ENCODE results near the gene TTC34.
"Not testable (repeated sequence)": the region's sequence is repeated elsewhere in the genome, so short reads cannot be mapped to it uniquely, and the experiment has no call there.

The TTC34 gene

GRCh38 chr1:2627746-2628145, 173.7 kb downstream of the TTC34 start:
- H3K27ac ChIP-seq (ENCODE audit: low read depth, low read length), result no peak overlapping the region

GRCh38 chr1:2625748-2626147, 175.7 kb downstream of the TTC34 start:
- not testable (repeated sequence) for H3K9ac ChIP-seq (ENCODE audit: low read length); H3K4me3 ChIP-seq (ENCODE audit: low read depth, low read length)
- WGBS (ENCODE audit: extremely low coverage, insufficient coverage, insufficient read length), result no CpG with 5 or more reads among the region's 7 CpGs

More at GRCh38 chr1:2627746-2628145, 173.7 kb downstream of the TTC34 start:
- Histone ChIP-seq H3K4ac (ENCODE audit: low read depth, low read length) (no peak overlapping the region), H2BK5ac (ENCODE audit: low read depth, low read length, poor library complexity) (no peak overlapping the region), H3K18ac (ENCODE audit: low read length) (no peak overlapping the region), H2BK120ac (ENCODE audit: insufficient read depth, low read length, poor library complexity) (no peak overlapping the region), H4K8ac (ENCODE audit: low read depth, low read length) (no peak overlapping the region), H4K91ac (ENCODE audit: low read depth, low read length) (no peak overlapping the region), H2AFZ (ENCODE audit: insufficient read depth, low read length, poor library complexity) (no peak overlapping the region), H3K4me1 (ENCODE audit: control insufficient read depth in 1 of 2, insufficient read depth in 2 of 2, low read length in 2 of 2) (no peaks in the 10 kb centered on the region), H3K27me3 (ENCODE audit: insufficient read depth, low read length) (peaks cover 27% of the 10 kb centered on the region), H3K4me2 (ENCODE audit: low read length) (no peak overlapping the region), H3K14ac (ENCODE audit: low read length) (no peak overlapping the region), H3K79me2 (ENCODE audit: control insufficient read depth, insufficient read depth, low read length, poor library complexity) (no peaks in the 10 kb centered on the region), H3K9ac (ENCODE audit: low read length) (no peak overlapping the region), H4K12ac (ENCODE audit: low read depth, low read length) (no peak overlapping the region), H3K79me1 (ENCODE audit: low read length) (no peaks in the 10 kb centered on the region), H3K23ac (ENCODE audit: low read length) (no peak overlapping the region), H3K36me3 (ENCODE audit: control insufficient read depth in 1 of 2, insufficient read depth in 2 of 2, low read length in 2 of 2) (no peaks in the 10 kb centered on the region), H2BK12ac (ENCODE audit: low read length) (no peak overlapping the region), H3K4me3 (ENCODE audit: low read depth, low read length) (no peak overlapping the region), H3K9me3 (ENCODE audit: insufficient read depth, low read depth, low read length) (peaks cover 25% of the 10 kb centered on the region), H2AK5ac (ENCODE audit: low read length) (no peak overlapping the region)
- no CpG with 5 or more reads among the region's 6 CpGs for WGBS (ENCODE audit: extremely low coverage, insufficient coverage, insufficient read length)
- no peak for DNase-seq

GRCh38 chr1:2625311-2625710, 176.2 kb downstream of the TTC34 start:
- no peak overlapping the region for H2BK120ac ChIP-seq (ENCODE audit: insufficient read depth, low read length, poor library complexity)
- DNase-seq, result no peak
- no peak overlapping the region for H2AFZ ChIP-seq (ENCODE audit: insufficient read depth, low read length, poor library complexity)
- peaks cover 21% of the 10 kb centered on the region for H3K9me3 ChIP-seq (ENCODE audit: insufficient read depth, low read depth, low read length)
- H3K18ac ChIP-seq (ENCODE audit: low read length), result no peak overlapping the region
- no peak overlapping the region for H4K91ac ChIP-seq (ENCODE audit: low read depth, low read length)
- no peak overlapping the region for H3K27ac ChIP-seq (ENCODE audit: low read depth, low read length)
- no peak overlapping the region for H3K4me3 ChIP-seq (ENCODE audit: low read depth, low read length)
- peaks cover 25% of the 10 kb centered on the region for H3K27me3 ChIP-seq (ENCODE audit: insufficient read depth, low read length)
- no CpG with 5 or more reads among the region's 10 CpGs for WGBS (ENCODE audit: extremely low coverage, insufficient coverage, insufficient read length)
- no peak overlapping the region for H4K12ac ChIP-seq (ENCODE audit: low read depth, low read length)
- H3K23ac ChIP-seq (ENCODE audit: low read length), result no peak overlapping the region
- H3K79me2 ChIP-seq (ENCODE audit: control insufficient read depth, insufficient read depth, low read length, poor library complexity), result no peaks in the 10 kb centered on the region
- H4K8ac ChIP-seq (ENCODE audit: low read depth, low read length), result no peak overlapping the region
- no peak overlapping the region for H2BK12ac ChIP-seq (ENCODE audit: low read length)
- H3K4me2 ChIP-seq (ENCODE audit: low read length), result no peak overlapping the region
- no peak overlapping the region for H3K14ac ChIP-seq (ENCODE audit: low read length)
- no peak overlapping the region for H3K9ac ChIP-seq (ENCODE audit: low read length)
- H3K4me1 ChIP-seq (ENCODE audit: control insufficient read depth in 1 of 2, insufficient read depth in 2 of 2, low read length in 2 of 2), result no peaks in the 10 kb centered on the region
- H3K79me1 ChIP-seq (ENCODE audit: low read length), result no peaks in the 10 kb centered on the region
- no peak overlapping the region for H2AK5ac ChIP-seq (ENCODE audit: low read length)
- H2BK5ac ChIP-seq (ENCODE audit: low read depth, low read length, poor library complexity), result no peak overlapping the region
- H3K36me3 ChIP-seq (ENCODE audit: control insufficient read depth in 1 of 2, insufficient read depth in 2 of 2, low read length in 2 of 2), result no peaks in the 10 kb centered on the region
- H3K4ac ChIP-seq (ENCODE audit: low read depth, low read length), result no peak overlapping the region

More at GRCh38 chr1:2625748-2626147, 175.7 kb downstream of the TTC34 start:
- H3K23ac ChIP-seq (ENCODE audit: low read length); H3K36me3 ChIP-seq (ENCODE audit: control insufficient read depth in 1 of 2, insufficient read depth in 2 of 2, low read length in 2 of 2); H3K79me1 ChIP-seq (ENCODE audit: low read length); H3K4ac ChIP-seq (ENCODE audit: low read depth, low read length); H3K14ac ChIP-seq (ENCODE audit: low read length); H4K91ac ChIP-seq (ENCODE audit: low read depth, low read length); H3K18ac ChIP-seq (ENCODE audit: low read length); H3K4me2 ChIP-seq (ENCODE audit: low read length); H2BK120ac ChIP-seq (ENCODE audit: insufficient read depth, low read length, poor library complexity); H4K8ac ChIP-seq (ENCODE audit: low read depth, low read length); H2AFZ ChIP-seq (ENCODE audit: insufficient read depth, low read length, poor library complexity); H3K27ac ChIP-seq (ENCODE audit: low read depth, low read length); H2BK5ac ChIP-seq (ENCODE audit: low read depth, low read length, poor library complexity); H3K79me2 ChIP-seq (ENCODE audit: control insufficient read depth, insufficient read depth, low read length, poor library complexity); DNase-seq; H2AK5ac ChIP-seq (ENCODE audit: low read length); H2BK12ac ChIP-seq (ENCODE audit: low read length); H4K12ac ChIP-seq (ENCODE audit: low read depth, low read length); H3K4me1 ChIP-seq (ENCODE audit: control insufficient read depth in 1 of 2, insufficient read depth in 2 of 2, low read length in 2 of 2): not testable (repeated sequence)
- Histone ChIP-seq H3K9me3 (ENCODE audit: insufficient read depth, low read depth, low read length) (peaks cover 25% of the 10 kb centered on the region), H3K27me3 (ENCODE audit: insufficient read depth, low read length) (peaks cover 27% of the 10 kb centered on the region)

- H2BK5ac ChIP-seq (ENCODE audit: low read depth, low read length, poor library complexity), result no peak overlapping the region
- no peak overlapping the region for H4K8ac ChIP-seq (ENCODE audit: low read depth, low read length)
- no peaks in the 10 kb centered on the region for H3K36me3 ChIP-seq (ENCODE audit: control insufficient read depth in 1 of 2, insufficient read depth in 2 of 2, low read length in 2 of 2)
- no peaks in the 10 kb centered on the region for H3K79me2 ChIP-seq (ENCODE audit: control insufficient read depth, insufficient read depth, low read length, poor library complexity)
- no peak overlapping the region for H3K27ac ChIP-seq (ENCODE audit: low read depth, low read length)
- peaks cover 20% of the 10 kb centered on the region for H3K27me3 ChIP-seq (ENCODE audit: insufficient read depth, low read length)
- H3K4ac ChIP-seq (ENCODE audit: low read depth, low read length), result no peak overlapping the region
- DNase-seq, result no peak
- no peak overlapping the region for H3K4me3 ChIP-seq (ENCODE audit: low read depth, low read length)
- no peak overlapping the region for H2BK120ac ChIP-seq (ENCODE audit: insufficient read depth, low read length, poor library complexity)
- H3K4me2 ChIP-seq (ENCODE audit: low read length), result no peak overlapping the region
- no peak overlapping the region for H4K12ac ChIP-seq (ENCODE audit: low read depth, low read length)
- WGBS (ENCODE audit: extremely low coverage, insufficient coverage, insufficient read length), result no CpG with 5 or more reads among the region's 13 CpGs
- no peak overlapping the region for H3K23ac ChIP-seq (ENCODE audit: low read length)
- no peak overlapping the region for H3K9ac ChIP-seq (ENCODE audit: low read length)
- no peaks in the 10 kb centered on the region for H3K79me1 ChIP-seq (ENCODE audit: low read length)
- H3K9me3 ChIP-seq (ENCODE audit: insufficient read depth, low read depth, low read length), result peaks cover 18% of the 10 kb centered on the region
- H4K91ac ChIP-seq (ENCODE audit: low read depth, low read length), result no peak overlapping the region
- H2BK12ac ChIP-seq (ENCODE audit: low read length), result no peak overlapping the region
- H2AK5ac ChIP-seq (ENCODE audit: low read length), result no peak overlapping the region
- no peak overlapping the region for H3K14ac ChIP-seq (ENCODE audit: low read length)
- H3K18ac ChIP-seq (ENCODE audit: low read length), result no peak overlapping the region
- H3K4me1 ChIP-seq (ENCODE audit: control insufficient read depth in 1 of 2, insufficient read depth in 2 of 2, low read length in 2 of 2), result no peaks in the 10 kb centered on the region
- no peak overlapping the region for H2AFZ ChIP-seq (ENCODE audit: insufficient read depth, low read length, poor library complexity)
These were observed 176.7 kb downstream of the TTC34 start for GRCh38 chr1:2624735-2625300.
